ENCODE measurements around the gene EML5. TPM values are rescaled to one million over a fixed set of nuclear protein-coding genes. Genes with fewer than 3 reads are reported as not detected.
A peak's percentile ranks its signal among the peaks of the same experiment; 100 is the strongest.

EML5 gene
- total RNA-seq, 4 donors from 2014 or later: 0.42 to 3.3 (median 1.2) TPM

DNA sequence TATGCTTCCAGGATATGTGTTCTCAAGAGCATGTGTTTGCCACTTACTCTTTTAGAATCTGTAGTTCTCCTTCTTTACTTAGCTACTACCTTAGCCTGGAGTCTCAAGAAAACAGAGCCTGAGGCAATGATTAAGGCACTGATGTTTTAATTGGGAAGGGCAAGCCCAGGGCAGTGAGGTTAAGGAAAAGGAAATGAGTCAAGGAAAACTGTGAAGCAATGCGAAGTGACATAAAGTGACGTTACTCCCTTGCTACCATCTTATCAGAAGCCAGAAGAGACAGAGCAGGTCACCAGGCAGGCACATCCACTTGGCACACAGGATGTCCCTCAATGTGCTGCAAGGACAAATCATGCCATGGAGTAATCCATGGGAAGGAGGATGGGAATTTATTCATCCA is 11.3 kb upstream of the EML5 start:
- Histone ChIP-seq H3K36me3 (no peaks in the 10 kb centered on the region), H3K27me3 (peaks cover 4% of the 10 kb centered on the region), H3K9me3 (peaks cover 8% of the 10 kb centered on the region), H3K4me3 (no peak overlapping the region), H3K4me1 (no peaks in the 10 kb centered on the region), H3K27ac (no peak overlapping the region)
- no peak for DNase-seq (ENCODE audit: low spot score in 2 of 2)
- WGBS: 69% methylated on average over 2 of the region's 2 CpGs
- TF ChIP-seq, protein P1, sequence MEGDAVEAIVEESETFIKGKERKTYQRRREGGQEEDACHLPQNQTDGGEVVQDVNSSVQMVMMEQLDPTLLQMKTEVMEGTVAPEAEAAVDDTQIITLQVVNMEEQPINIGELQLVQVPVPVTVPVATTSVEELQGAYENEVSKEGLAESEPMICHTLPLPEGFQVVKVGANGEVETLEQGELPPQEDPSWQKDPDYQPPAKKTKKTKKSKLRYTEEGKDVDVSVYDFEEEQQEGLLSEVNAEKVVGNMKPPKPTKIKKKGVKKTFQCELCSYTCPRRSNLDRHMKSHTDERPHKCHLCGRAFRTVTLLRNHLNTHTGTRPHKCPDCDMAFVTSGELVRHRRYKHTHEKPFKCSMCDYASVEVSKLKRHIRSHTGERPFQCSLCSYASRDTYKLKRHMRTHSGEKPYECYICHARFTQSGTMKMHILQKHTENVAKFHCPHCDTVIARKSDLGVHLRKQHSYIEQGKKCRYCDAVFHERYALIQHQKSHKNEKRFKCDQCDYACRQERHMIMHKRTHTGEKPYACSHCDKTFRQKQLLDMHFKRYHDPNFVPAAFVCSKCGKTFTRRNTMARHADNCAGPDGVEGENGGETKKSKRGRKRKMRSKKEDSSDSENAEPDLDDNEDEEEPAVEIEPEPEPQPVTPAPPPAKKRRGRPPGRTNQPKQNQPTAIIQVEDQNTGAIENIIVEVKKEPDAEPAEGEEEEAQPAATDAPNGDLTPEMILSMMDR (IDR thresholded peaks at IDR 0.05): no peak
- TF ChIP-seq POLR2A (IDR thresholded peaks at IDR 0.05): no peak
- TF ChIP-seq POLR2AphosphoS5 (IDR thresholded peaks at IDR 0.05): no peak
- no peak for TF ChIP-seq EP300 (IDR thresholded peaks at IDR 0.05)

DNA sequence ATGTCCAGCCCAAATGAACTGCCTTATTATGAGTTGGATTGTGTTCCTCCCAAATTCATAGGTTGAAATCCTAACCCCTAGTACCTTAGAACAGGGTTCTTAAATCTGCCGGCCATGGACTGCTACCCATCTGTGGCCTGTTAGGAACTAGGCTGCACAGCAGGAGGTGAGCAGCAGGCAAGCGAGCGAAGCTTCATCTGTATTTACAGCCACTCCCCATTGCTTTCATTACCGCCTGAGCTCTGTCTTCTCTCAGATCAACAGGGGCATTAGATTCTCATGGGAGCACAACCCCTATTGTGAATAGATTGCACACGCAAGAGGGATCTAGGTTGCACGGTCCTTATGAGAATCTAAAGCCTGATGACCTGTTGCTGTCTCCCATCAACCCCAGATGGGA is 9.8 kb upstream of the EML5 start:
- Histone ChIP-seq H3K27ac (no peak overlapping the region), H3K27me3 (peaks cover 4% of the 10 kb centered on the region), H3K4me3 (no peak overlapping the region), H3K9me3 (no peaks in the 10 kb centered on the region), H3K36me3 (no peaks in the 10 kb centered on the region), H3K4me1 (no peaks in the 10 kb centered on the region)
- TF ChIP-seq EP300 (IDR thresholded peaks at IDR 0.05) (no peak), POLR2A (IDR thresholded peaks at IDR 0.05) (no peak), POLR2AphosphoS5 (IDR thresholded peaks at IDR 0.05) (no peak)
- TF ChIP-seq, protein P1 (IDR thresholded peaks at IDR 0.05): no peak
- WGBS: 89% methylated on average over 6 of the region's 6 CpGs
- DNase-seq (ENCODE audit: low spot score in 2 of 2): no peak

DNA sequence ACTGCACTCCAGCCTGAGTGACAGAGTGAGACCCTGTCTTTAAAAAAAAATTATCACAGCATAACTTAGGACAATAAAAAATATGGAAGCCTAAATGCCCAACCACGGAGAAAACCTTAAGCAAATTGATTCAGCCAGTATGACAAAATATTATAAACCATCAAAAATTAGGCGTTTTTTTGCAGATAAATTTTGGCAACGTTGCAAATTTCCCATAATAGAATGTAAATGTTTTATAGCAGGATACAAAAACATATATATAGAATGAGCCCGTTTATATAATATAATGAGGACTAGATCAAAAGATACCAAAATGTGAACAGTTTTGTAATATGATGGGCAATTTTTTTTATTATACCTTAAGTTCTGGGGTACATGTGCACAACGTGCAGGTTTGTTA is 6.8 kb upstream of the EML5 start:
- Histone ChIP-seq H3K4me1 (no peaks in the 10 kb centered on the region), H3K27ac (no peak overlapping the region), H3K9me3 (no peaks in the 10 kb centered on the region), H3K27me3 (peaks cover 4% of the 10 kb centered on the region), H3K36me3 (no peaks in the 10 kb centered on the region), H3K4me3 (no peak overlapping the region)
- TF ChIP-seq, protein P1 (IDR thresholded peaks at IDR 0.05): no peak
- TF ChIP-seq POLR2A (IDR thresholded peaks at IDR 0.05) (no peak), EP300 (IDR thresholded peaks at IDR 0.05) (no peak), POLR2AphosphoS5 (IDR thresholded peaks at IDR 0.05) (no peak)
- DNase-seq (ENCODE audit: low spot score in 2 of 2): no peak
- 72% methylated on average over 5 of the region's 5 CpGs for WGBS

DNA sequence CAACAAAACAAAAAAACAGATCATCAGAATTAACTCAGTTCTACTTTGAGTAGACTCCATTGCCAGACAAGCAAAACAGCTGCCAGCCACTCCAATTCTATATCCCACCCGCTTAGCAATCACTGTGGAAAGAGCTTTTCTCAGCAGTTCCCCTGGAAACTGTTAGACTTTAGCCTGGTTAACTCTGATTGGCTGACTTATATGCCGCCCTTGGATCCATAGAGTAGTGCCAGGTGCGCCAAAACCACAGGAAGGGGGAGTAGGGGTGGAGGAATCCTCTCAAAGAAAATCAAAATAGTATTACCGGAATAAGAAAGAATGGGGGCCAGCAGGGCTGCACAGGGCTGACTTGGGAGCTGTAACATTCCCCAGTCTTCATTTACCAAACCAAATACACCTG is 5.4 kb upstream of the EML5 start:
- 34% methylated on average over 4 of the region's 4 CpGs for WGBS
- DNase-seq (ENCODE audit: low spot score in 2 of 2): no peak
- TF ChIP-seq, protein P1 (IDR thresholded peaks at IDR 0.05): no peak
- TF ChIP-seq POLR2A (IDR thresholded peaks at IDR 0.05) (no peak), POLR2AphosphoS5 (IDR thresholded peaks at IDR 0.05) (no peak), EP300 (IDR thresholded peaks at IDR 0.05) (no peak)

DNA sequence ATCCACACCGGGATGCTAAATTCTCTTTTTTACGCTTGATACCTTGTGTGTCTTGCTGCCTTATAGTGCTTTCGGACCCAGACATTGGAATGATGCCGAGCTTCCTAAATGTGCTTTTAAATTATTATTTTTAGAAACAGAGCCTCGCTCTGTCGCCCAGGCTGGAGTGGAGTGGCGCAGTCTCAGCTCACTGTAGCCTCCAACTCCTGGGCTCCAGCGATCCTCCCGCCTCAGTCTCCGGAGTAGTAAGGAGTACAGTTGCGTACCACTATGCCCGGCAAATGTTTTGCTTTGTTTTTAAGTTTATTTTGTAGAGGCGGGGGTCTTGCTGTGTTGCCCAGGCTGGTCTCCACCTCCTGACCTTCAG is 489 bp upstream of the EML5 start:
- H3K9me3 ChIP-seq: no peaks in the 10 kb centered on the region
- 51% methylated on average over 13 of the region's 13 CpGs for WGBS
- H3K36me3 ChIP-seq: no peaks in the 10 kb centered on the region
- H3K27ac ChIP-seq: no peak overlapping the region
- no peak for DNase-seq (ENCODE audit: low spot score in 2 of 2)
- peaks cover 7% of the 10 kb centered on the region for H3K27me3 ChIP-seq
- TF ChIP-seq, protein P1 (IDR thresholded peaks at IDR 0.05): peak in 1 of 2 donors; percentile 11
- TF ChIP-seq POLR2A (IDR thresholded peaks at IDR 0.05) (no peak), EP300 (IDR thresholded peaks at IDR 0.05) (no peak)
- peaks cover 15% of the 10 kb centered on the region for H3K4me1 ChIP-seq
- peak overlapping the region; percentile 73 for H3K4me3 ChIP-seq

More for the DNA sequence above, 5.4 kb upstream of the EML5 start:
- Histone ChIP-seq H3K4me3 (no peak overlapping the region), H3K9me3 (no peaks in the 10 kb centered on the region), H3K27me3 (peaks cover 4% of the 10 kb centered on the region), H3K36me3 (no peaks in the 10 kb centered on the region), H3K4me1 (peaks cover 5% of the 10 kb centered on the region), H3K27ac (no peak overlapping the region)
